Measurements from ENCODE around the gene KCNJ5.

The KCNJ5 gene

DNA sequence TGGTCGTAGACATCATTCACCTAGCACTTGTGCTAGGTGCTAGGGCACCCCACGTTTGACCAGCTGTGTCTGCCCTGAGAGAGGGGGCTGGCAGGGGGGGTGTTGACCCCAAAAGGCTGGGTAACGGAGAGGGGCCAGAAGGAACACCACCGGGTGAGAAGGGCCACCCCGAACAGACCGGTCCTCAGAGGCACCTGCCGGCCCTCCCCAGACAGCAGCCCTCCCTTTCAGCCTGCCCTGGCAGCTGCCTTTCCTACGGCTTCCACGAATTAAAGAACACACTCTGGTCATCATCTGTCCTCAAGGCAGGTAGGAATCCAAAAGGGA is 977 bp upstream of the KCNJ5 start:
- no peak overlapping the region for H3K4me3 ChIP-seq (ENCODE audit: insufficient read depth, low read length, poor library complexity, severe bottlenecking)
- no peak overlapping the region for H3K9ac ChIP-seq (ENCODE audit: low read length)

DNA sequence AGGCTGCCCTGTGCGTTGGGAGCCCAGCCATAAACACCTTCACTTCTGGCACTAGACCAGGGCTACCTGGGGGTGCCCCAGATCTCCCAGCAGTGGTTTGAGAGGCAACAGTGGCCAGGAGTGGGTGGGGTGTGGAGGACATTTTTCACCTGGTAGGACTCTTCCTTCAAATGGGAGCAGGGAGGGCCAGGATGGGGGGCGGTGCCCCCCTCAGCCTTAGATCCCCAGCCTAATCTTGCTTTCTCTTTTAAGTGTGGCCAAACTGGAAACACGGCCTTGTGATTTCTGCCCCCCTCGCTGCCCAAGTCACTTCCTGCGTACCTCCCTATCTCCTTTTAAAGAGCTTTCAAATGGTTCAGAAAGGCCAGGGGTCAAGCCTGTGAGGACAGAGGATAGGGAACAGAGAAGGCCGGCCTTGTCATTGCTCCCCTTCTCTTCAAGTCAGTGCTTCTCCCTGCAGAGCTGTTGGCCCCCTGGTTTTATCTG is 800 bp downstream of the KCNJ5 start:
- no peaks in the 10 kb centered on the region for H3K36me3 ChIP-seq (ENCODE audit: low read length)
- no peak overlapping the region for H3K4me3 ChIP-seq (ENCODE audit: insufficient read depth, low read length, poor library complexity, severe bottlenecking)
- no peaks in the 10 kb centered on the region for H3K9me2 ChIP-seq (replicated peaks; ENCODE audit: insufficient read depth, low read length)
- H3F3A ChIP-seq (ENCODE audit: insufficient read depth), result no peaks in the 10 kb centered on the region
- no peaks in the 10 kb centered on the region for H4K20me1 ChIP-seq (ENCODE audit: low read depth, low read length)
- H3K27me3 ChIP-seq (ENCODE audit: low read length), result no peaks in the 10 kb centered on the region
- no peak overlapping the region for H3K27ac ChIP-seq (ENCODE audit: low read depth, low read length)
- no peak overlapping the region for H3K4me2 ChIP-seq (ENCODE audit: low read depth, low read length, poor library complexity, severe bottlenecking)
- no peaks in the 10 kb centered on the region for H3K79me2 ChIP-seq (ENCODE audit: insufficient read depth, low read length)
- no peaks in the 10 kb centered on the region for H3K9me3 ChIP-seq (ENCODE audit: insufficient read depth, low read length)
- H2AFZ ChIP-seq (ENCODE audit: low read depth, low read length, severe bottlenecking), result no peak overlapping the region
- no peak overlapping the region for H3K9ac ChIP-seq (ENCODE audit: low read length)
- TF ChIP-seq EZH2phosphoT487 (conservative IDR thresholded peaks at IDR 0.05; ENCODE audit: low read length), result no peak
- TF ChIP-seq, protein P1, sequence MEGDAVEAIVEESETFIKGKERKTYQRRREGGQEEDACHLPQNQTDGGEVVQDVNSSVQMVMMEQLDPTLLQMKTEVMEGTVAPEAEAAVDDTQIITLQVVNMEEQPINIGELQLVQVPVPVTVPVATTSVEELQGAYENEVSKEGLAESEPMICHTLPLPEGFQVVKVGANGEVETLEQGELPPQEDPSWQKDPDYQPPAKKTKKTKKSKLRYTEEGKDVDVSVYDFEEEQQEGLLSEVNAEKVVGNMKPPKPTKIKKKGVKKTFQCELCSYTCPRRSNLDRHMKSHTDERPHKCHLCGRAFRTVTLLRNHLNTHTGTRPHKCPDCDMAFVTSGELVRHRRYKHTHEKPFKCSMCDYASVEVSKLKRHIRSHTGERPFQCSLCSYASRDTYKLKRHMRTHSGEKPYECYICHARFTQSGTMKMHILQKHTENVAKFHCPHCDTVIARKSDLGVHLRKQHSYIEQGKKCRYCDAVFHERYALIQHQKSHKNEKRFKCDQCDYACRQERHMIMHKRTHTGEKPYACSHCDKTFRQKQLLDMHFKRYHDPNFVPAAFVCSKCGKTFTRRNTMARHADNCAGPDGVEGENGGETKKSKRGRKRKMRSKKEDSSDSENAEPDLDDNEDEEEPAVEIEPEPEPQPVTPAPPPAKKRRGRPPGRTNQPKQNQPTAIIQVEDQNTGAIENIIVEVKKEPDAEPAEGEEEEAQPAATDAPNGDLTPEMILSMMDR (IDR thresholded peaks at IDR 0.05; ENCODE audit: insufficient read depth, low read length, poor library complexity, severe bottlenecking), result no peak

More for the DNA sequence above, 977 bp upstream of the KCNJ5 start:
- no peaks in the 10 kb centered on the region for H4K20me1 ChIP-seq (ENCODE audit: low read depth, low read length)
- no peak overlapping the region for H3K4me2 ChIP-seq (ENCODE audit: low read depth, low read length, poor library complexity, severe bottlenecking)
- no peaks in the 10 kb centered on the region for H3F3A ChIP-seq (ENCODE audit: insufficient read depth)
- no peak overlapping the region for H3K27ac ChIP-seq (ENCODE audit: low read depth, low read length)
- H3K79me2 ChIP-seq (ENCODE audit: insufficient read depth, low read length), result no peaks in the 10 kb centered on the region
- no peaks in the 10 kb centered on the region for H3K36me3 ChIP-seq (ENCODE audit: low read length)
- H3K9me2 ChIP-seq (replicated peaks; ENCODE audit: insufficient read depth, low read length), result no peaks in the 10 kb centered on the region
- no peak for TF ChIP-seq EZH2phosphoT487 (conservative IDR thresholded peaks at IDR 0.05; ENCODE audit: low read length)
- TF ChIP-seq, protein P1 (IDR thresholded peaks at IDR 0.05; ENCODE audit: insufficient read depth, low read length, poor library complexity, severe bottlenecking), result no peak
- H3K9me3 ChIP-seq (ENCODE audit: insufficient read depth, low read length), result no peaks in the 10 kb centered on the region
- H2AFZ ChIP-seq (ENCODE audit: low read depth, low read length, severe bottlenecking), result no peak overlapping the region
- H3K27me3 ChIP-seq (ENCODE audit: low read length), result no peaks in the 10 kb centered on the region

DNA sequence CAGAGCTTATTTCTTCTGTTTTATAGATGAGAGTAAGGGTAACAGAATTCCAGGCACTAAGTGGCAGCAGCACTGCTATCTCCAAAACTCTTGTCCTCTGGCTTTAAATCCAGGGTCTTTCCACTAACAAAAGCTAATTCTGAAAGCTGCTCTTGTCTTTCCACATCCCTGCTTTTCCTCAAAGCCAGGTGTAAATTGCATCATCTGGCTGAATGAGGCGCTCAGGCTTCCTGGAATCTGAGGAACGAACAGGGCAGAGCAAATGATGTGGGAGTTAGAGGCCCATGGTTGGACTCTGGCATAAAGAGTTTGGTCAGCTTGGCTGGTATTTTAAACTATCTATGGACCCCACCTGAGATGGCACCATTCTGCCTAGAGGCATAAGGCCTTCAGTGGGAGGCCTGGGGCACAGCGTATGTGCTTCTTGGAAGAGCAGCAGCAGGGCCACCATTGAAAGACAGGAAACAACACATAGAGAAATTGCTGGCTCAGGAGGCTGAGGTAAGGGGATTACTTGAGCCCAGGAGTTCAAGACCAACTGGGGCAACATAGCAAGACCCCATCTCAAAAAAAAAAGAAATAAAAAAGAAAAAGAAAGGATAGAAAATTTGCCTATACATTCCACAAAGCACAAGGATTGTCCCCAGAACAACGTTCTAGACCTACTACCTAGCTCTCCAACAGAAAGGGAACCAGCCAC is 1.9 kb downstream of the KCNJ5 start:
- no peak overlapping the region for H3K27ac ChIP-seq (ENCODE audit: low read depth, low read length)
- no peaks in the 10 kb centered on the region for H3K36me3 ChIP-seq (ENCODE audit: low read length)
- H3K27me3 ChIP-seq (ENCODE audit: low read length), result no peaks in the 10 kb centered on the region
- TF ChIP-seq, protein P1 (IDR thresholded peaks at IDR 0.05; ENCODE audit: insufficient read depth, low read length, poor library complexity, severe bottlenecking), result no peak
- no peak for TF ChIP-seq EZH2phosphoT487 (conservative IDR thresholded peaks at IDR 0.05; ENCODE audit: low read length)
- no peak overlapping the region for H2AFZ ChIP-seq (ENCODE audit: low read depth, low read length, severe bottlenecking)
- H3K4me2 ChIP-seq (ENCODE audit: low read depth, low read length, poor library complexity, severe bottlenecking), result no peak overlapping the region
- no peaks in the 10 kb centered on the region for H4K20me1 ChIP-seq (ENCODE audit: low read depth, low read length)
- H3K9ac ChIP-seq (ENCODE audit: low read length), result no peak overlapping the region
- no peaks in the 10 kb centered on the region for H3K9me2 ChIP-seq (replicated peaks; ENCODE audit: insufficient read depth, low read length)
- no peak overlapping the region for H3K4me3 ChIP-seq (ENCODE audit: insufficient read depth, low read length, poor library complexity, severe bottlenecking)
- H3F3A ChIP-seq (ENCODE audit: insufficient read depth), result no peaks in the 10 kb centered on the region
- H3K9me3 ChIP-seq (ENCODE audit: insufficient read depth, low read length), result no peaks in the 10 kb centered on the region
- H3K79me2 ChIP-seq (ENCODE audit: insufficient read depth, low read length), result no peaks in the 10 kb centered on the region
